Trophoblast cell (in vitro differentiated cells and primary cell): ENCODE data around the gene CACNA1B.

ENCODE experiments used
- DNase-seq, 2 donors: peaks; one replicate each; pipeline ENCODE4 v3.0.0-alpha.2; 2016
- H2AFZ ChIP-seq: 2 replicates; pipeline ENCODE4 v1.6.1; 2013; ENCODE audit warnings: low read length, moderate library complexity, mild to moderate bottlenecking; ENCODE audit not compliant: insufficient read depth, poor library complexity
- H2AK5ac ChIP-seq: 2 replicates; pipeline ENCODE4 v1.6.1; 2013; ENCODE audit warnings: mild to moderate bottlenecking, low read length
- H2BK120ac ChIP-seq: 2 replicates; pipeline ENCODE4 v1.6.1; 2013; ENCODE audit warnings: low read length, mild to moderate bottlenecking, moderate library complexity; ENCODE audit not compliant: insufficient read depth, poor library complexity
- H2BK12ac ChIP-seq: 2 replicates; pipeline ENCODE4 v1.6.1; 2013; ENCODE audit warnings: mild to moderate bottlenecking, low read length, moderate library complexity
- H2BK5ac ChIP-seq: 2 replicates; pipeline ENCODE4 v1.6.1; 2013; ENCODE audit warnings: low read length, low read depth, moderate library complexity, mild to moderate bottlenecking; ENCODE audit not compliant: poor library complexity
- H3K14ac ChIP-seq: 2 replicates; pipeline ENCODE4 v1.6.1; 2013; ENCODE audit warnings: mild to moderate bottlenecking, low read length
- H3K18ac ChIP-seq: 2 replicates; pipeline ENCODE4 v1.6.1; 2013; ENCODE audit warnings: mild to moderate bottlenecking, low read length
- H3K23ac ChIP-seq: 2 replicates; pipeline ENCODE4 v1.6.1; 2013; ENCODE audit warnings: low read length
- H3K27ac ChIP-seq: 2 replicates; pipeline ENCODE4 v1.5.1; 2013; ENCODE audit warnings: low read depth, mild to moderate bottlenecking, inconsistent platforms, low read length, moderate library complexity
- H3K27me3 ChIP-seq: 2 replicates; pipeline ENCODE4 v1.6.1; 2013; ENCODE audit warnings: inconsistent platforms, mild to moderate bottlenecking, low read length, moderate library complexity; ENCODE audit not compliant: insufficient read depth
- H3K36me3 ChIP-seq, 2 experiments: 1 replicate in 1 of 2; 2 replicates in 1 of 2; pipeline ENCODE4 v1.6.1; 2013; ENCODE audit warnings: low read length in 2 of 2, mild to moderate bottlenecking in 2 of 2, moderate library complexity in 1 of 2; ENCODE audit not compliant: insufficient read depth in 2 of 2, control insufficient read depth in 1 of 2
- H3K4ac ChIP-seq: 2 replicates; pipeline ENCODE4 v1.6.1; 2013; ENCODE audit warnings: low read depth, mild to moderate bottlenecking, low read length, moderate library complexity
- H3K4me1 ChIP-seq, 2 experiments: 1 replicate in 1 of 2; 2 replicates in 1 of 2; pipeline ENCODE4 v1.6.1; 2013; ENCODE audit warnings: low read length in 2 of 2, mild to moderate bottlenecking in 2 of 2, moderate library complexity in 1 of 2; ENCODE audit not compliant: insufficient read depth in 2 of 2, control insufficient read depth in 1 of 2
- H3K4me2 ChIP-seq: 2 replicates; pipeline ENCODE4 v1.6.1; 2013; ENCODE audit warnings: inconsistent platforms, mild to moderate bottlenecking, low read length, moderate library complexity
- H3K4me3 ChIP-seq: 2 replicates; pipeline ENCODE4 v1.5.1; 2013; ENCODE audit warnings: mild to moderate bottlenecking, low read depth, low read length, inconsistent platforms
- H3K79me1 ChIP-seq: one replicate; pipeline ENCODE4 v1.6.1; 2013; ENCODE audit warnings: low read length
- H3K79me2 ChIP-seq: 2 replicates; pipeline ENCODE4 v1.6.1; 2013; ENCODE audit warnings: low read length, mild to moderate bottlenecking; ENCODE audit not compliant: control insufficient read depth, insufficient read depth, poor library complexity
- H3K9ac ChIP-seq: 2 replicates; pipeline ENCODE4 v1.6.1; 2013; ENCODE audit warnings: mild to moderate bottlenecking, low read length
- H3K9me3 ChIP-seq: 2 replicates; pipeline ENCODE4 v1.6.1; 2013; ENCODE audit warnings: low read depth, mild to moderate bottlenecking, control low read depth, inconsistent platforms, low read length; ENCODE audit not compliant: insufficient read depth
- H4K12ac ChIP-seq: 2 replicates; pipeline ENCODE4 v1.6.1; 2013; ENCODE audit warnings: low read depth, mild to moderate bottlenecking, low read length, moderate library complexity
- H4K8ac ChIP-seq: 2 replicates; pipeline ENCODE4 v1.6.1; 2013; ENCODE audit warnings: low read depth, mild to moderate bottlenecking, low read length, moderate library complexity
- H4K91ac ChIP-seq: one replicate; pipeline ENCODE4 v1.6.1; 2013; ENCODE audit warnings: low read depth, mild to moderate bottlenecking, low read length, moderate library complexity
- WGBS: extraction: QIAGEN DNeasy Blood & Tissue Kit; methylation state at CpG from one replicate; pipeline ENCODE4 v1.1.7; 2013; ENCODE audit warnings: missing lambda C conversion rate; ENCODE audit not compliant: insufficient read length, insufficient coverage; ENCODE audit errors: extremely low coverage; 5-methylcytosine and 5-hydroxymethylcytosine counted together

The CACNA1B gene

GRCh38 chr9:137945581-137945980, 68.0 kb downstream of the CACNA1B start:
- no peak overlapping the region for H4K8ac ChIP-seq
- H3K4me2 ChIP-seq, result no peak overlapping the region
- no peak overlapping the region for H4K91ac ChIP-seq
- H3K23ac ChIP-seq, result no peak overlapping the region
- peaks cover 0 to 2% of the 10 kb centered on the region in 2 experiments for H3K36me3 ChIP-seq
- H3K27me3 ChIP-seq, result peaks cover 4% of the 10 kb centered on the region
- no peak overlapping the region for H3K27ac ChIP-seq
- no peak overlapping the region for H3K4me3 ChIP-seq
- no peak overlapping the region for H3K4ac ChIP-seq
- peaks cover 31% of the 10 kb centered on the region for H3K9me3 ChIP-seq
- no peak overlapping the region for H3K18ac ChIP-seq
- H2BK120ac ChIP-seq, result no peak overlapping the region
- DNase-seq, result no peak
- H2BK5ac ChIP-seq, result no peak overlapping the region
- H3K79me2 ChIP-seq, result no peaks in the 10 kb centered on the region
- no peak overlapping the region for H2AK5ac ChIP-seq
- H2AFZ ChIP-seq, result no peak overlapping the region
- no peaks in the 10 kb centered on the region for H3K4me1 ChIP-seq
- H2BK12ac ChIP-seq, result no peak overlapping the region
- no peak overlapping the region for H4K12ac ChIP-seq
- no peaks in the 10 kb centered on the region for H3K79me1 ChIP-seq
- H3K14ac ChIP-seq, result no peak overlapping the region
- no peak overlapping the region for H3K9ac ChIP-seq
- WGBS, result 100% methylated on average over 1 of the region's 4 CpGs

- no peak overlapping the region for H3K4me3 ChIP-seq
- no peaks in the 10 kb centered on the region for H3K79me1 ChIP-seq
- H3K4me2 ChIP-seq, result no peak overlapping the region
- H3K79me2 ChIP-seq, result no peaks in the 10 kb centered on the region
- H3K36me3 ChIP-seq, result peaks cover 0 to 2% of the 10 kb centered on the region in 2 experiments
- no peak overlapping the region for H2AFZ ChIP-seq
- no peak overlapping the region for H4K91ac ChIP-seq
- no peak overlapping the region for H4K12ac ChIP-seq
- H3K9me3 ChIP-seq, result peaks cover 43% of the 10 kb centered on the region
- no peak overlapping the region for H2AK5ac ChIP-seq
- no peak overlapping the region for H3K14ac ChIP-seq
- no peak overlapping the region for H3K18ac ChIP-seq
- H3K4ac ChIP-seq, result no peak overlapping the region
- H4K8ac ChIP-seq, result no peak overlapping the region
- H3K27ac ChIP-seq, result no peak overlapping the region
- no peak overlapping the region for H2BK5ac ChIP-seq
- H3K27me3 ChIP-seq, result peaks cover 4% of the 10 kb centered on the region
- H3K23ac ChIP-seq, result no peak overlapping the region
- no peak overlapping the region for H2BK120ac ChIP-seq
- H3K9ac ChIP-seq, result no peak overlapping the region
- no peak for DNase-seq
- H3K4me1 ChIP-seq, result no peaks in the 10 kb centered on the region
- no CpG with 5 or more reads among the region's 2 CpGs for WGBS
- no peak overlapping the region for H2BK12ac ChIP-seq
Observed at GRCh38 chr9:137946993-137947392, 69.4 kb downstream of the CACNA1B start.

- no peak overlapping the region for H3K18ac ChIP-seq
- 100% methylated on average over 1 of the region's 2 CpGs for WGBS
- H3K23ac ChIP-seq, result no peak overlapping the region
- H3K79me2 ChIP-seq, result no peaks in the 10 kb centered on the region
- no peak overlapping the region for H3K14ac ChIP-seq
- no peak overlapping the region for H3K4me2 ChIP-seq
- H2AK5ac ChIP-seq, result no peak overlapping the region
- no peak overlapping the region for H2BK5ac ChIP-seq
- no peak overlapping the region for H2AFZ ChIP-seq
- no peak overlapping the region for H4K8ac ChIP-seq
- no peaks in the 10 kb centered on the region for H3K4me1 ChIP-seq
- H2BK12ac ChIP-seq, result no peak overlapping the region
- peaks cover 53% of the 10 kb centered on the region for H3K9me3 ChIP-seq
- H2BK120ac ChIP-seq, result no peak overlapping the region
- H4K91ac ChIP-seq, result no peak overlapping the region
- no peak overlapping the region for H4K12ac ChIP-seq
- H3K9ac ChIP-seq, result no peak overlapping the region
- peaks cover 0 to 2% of the 10 kb centered on the region in 2 experiments for H3K36me3 ChIP-seq
- H3K27me3 ChIP-seq, result peaks cover 4% of the 10 kb centered on the region
- H3K4ac ChIP-seq, result no peak overlapping the region
- peak overlapping the region; percentile 59 for H3K4me3 ChIP-seq
- no peak for DNase-seq
- H3K27ac ChIP-seq, result no peak overlapping the region
- no peaks in the 10 kb centered on the region for H3K79me1 ChIP-seq
Observed at GRCh38 chr9:137948642-137949041, 71.1 kb downstream of the CACNA1B start.

GRCh38 chr9:137949260-137949659, 71.7 kb downstream of the CACNA1B start:
- no peak overlapping the region for H2AFZ ChIP-seq

More at GRCh38 chr9:137949260-137949659, 71.7 kb downstream of the CACNA1B start:
- Histone ChIP-seq H2BK12ac (no peak overlapping the region), H3K23ac (peak overlapping the region; percentile 83), H3K9me3 (peaks cover 57% of the 10 kb centered on the region), H3K18ac (no peak overlapping the region), H3K4me1 (no peaks in the 10 kb centered on the region), H2BK120ac (no peak overlapping the region), H3K14ac (no peak overlapping the region), H2AK5ac (no peak overlapping the region), H3K27me3 (peaks cover 4% of the 10 kb centered on the region), H4K12ac (no peak overlapping the region), H3K9ac (no peak overlapping the region), H3K4me2 (no peak overlapping the region), H3K79me2 (no peaks in the 10 kb centered on the region), H4K8ac (no peak overlapping the region), H4K91ac (no peak overlapping the region), H3K36me3 (peaks cover 0 to 2% of the 10 kb centered on the region in 2 experiments), H3K79me1 (no peaks in the 10 kb centered on the region), H3K27ac (no peak overlapping the region), H3K4ac (no peak overlapping the region), H3K4me3 (peak overlapping the region; percentile 64), H2BK5ac (no peak overlapping the region)
- 100% methylated on average over 4 of the region's 8 CpGs for WGBS
- DNase-seq, result no peak
